DMS153 treated with DMSO at 0.1 percent for 48 hours (cell line): ENCODE results near the gene STARD8.
"Not testable (repeated sequence)": the region's sequence is repeated elsewhere in the genome, so short reads cannot be mapped to it uniquely, and the experiment has no call there.

Source experiments
- DNase-seq: peaks from one replicate; lab custom pipeline; 2025; ENCODE audit not compliant: unreplicated experiment; lab: John Stamatoyannopoulos, UW

The STARD8 gene

DNA sequence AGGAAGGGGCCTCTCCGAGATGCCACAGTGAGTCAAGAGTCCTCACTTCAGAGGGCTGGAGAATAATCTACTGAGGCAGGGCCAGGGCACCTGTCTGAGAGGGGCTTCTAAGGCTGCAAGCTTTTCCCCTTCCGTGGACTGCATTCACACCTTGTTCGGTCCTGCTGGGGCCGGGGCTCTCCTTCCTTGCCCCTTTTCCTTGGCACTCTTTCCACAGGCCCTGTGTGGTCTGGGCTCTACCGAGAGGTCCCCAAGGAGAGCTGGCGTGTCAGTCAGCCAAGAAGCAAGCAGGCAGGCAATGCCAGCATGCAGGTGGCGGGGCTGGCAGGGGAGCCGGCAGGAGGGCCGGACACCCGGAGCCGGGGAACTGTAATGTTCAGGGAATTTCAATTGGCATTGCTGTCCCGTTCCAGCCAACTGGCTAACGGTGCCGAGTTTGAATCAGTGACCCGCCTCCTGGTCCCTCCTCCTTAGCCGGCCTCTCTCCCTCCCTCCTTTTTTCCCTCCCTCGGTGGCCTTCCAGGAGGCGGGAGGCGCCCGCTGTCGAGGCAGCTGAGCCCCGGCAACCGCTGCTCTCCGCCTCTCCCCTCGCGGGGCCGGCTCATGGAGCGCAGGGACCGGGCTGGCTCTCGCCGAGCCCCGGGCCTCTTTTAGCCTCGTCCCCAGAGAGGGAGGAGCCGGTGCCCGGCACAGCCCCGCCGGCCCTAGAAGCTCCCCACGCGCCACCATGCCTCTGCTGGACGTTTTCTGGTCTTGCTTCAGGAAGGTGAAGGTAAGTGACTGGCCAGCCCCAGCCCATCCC is at the start of gene STARD8:
Gene STARD8 (plus strand): TSS at position 511 of the 802 bp plus-strand sequence. CDS start 217 bp downstream, at position 728.
- no peak for DNase-seq

- no peak for DNase-seq
These were observed 48.6 kb upstream of the STARD8 start for GRCh38 chrX:68598841-68599240.

GRCh38 chrX:68599256-68600152 is 48.0 kb upstream of the STARD8 start:
- no peak for DNase-seq

DNA sequence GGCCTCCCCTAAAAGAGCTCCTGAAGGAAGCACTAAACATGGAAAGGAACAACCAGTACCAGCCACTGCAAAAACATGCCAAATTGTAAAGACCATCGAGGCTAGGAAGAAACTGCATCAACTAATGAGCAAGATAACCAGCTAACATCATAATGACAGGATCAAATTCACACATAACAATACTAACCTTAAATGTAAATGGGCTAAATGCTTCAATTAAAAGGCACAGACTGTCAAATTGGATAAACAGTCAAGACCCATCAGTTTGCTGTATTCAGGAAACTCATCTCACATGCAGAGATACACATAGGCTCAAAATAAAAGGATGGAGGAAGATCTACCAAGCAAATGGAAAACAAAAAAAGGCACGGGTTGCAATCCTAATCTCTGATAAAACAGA is 43.2 kb upstream of the STARD8 start:
- DNase-seq: not testable (repeated sequence)

DNA sequence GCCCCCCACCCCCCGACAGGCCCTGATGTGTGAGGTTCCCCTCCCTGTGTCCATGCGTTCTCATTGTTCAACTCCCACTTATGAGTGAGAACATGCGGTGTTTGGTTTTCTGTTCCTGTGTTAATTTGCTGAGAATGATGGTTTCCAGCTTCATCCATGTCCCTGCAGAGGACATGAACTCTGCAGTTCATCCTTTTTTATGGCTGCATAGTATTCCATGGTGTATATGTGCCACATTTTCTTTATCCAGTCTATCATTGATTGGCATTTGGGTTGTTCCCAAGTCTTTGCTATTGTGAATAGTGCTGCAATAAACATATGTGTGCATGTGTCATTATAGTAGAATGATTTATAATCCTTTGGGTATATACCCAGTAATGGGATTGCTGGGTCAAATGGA is 32.7 kb upstream of the STARD8 start:
- not testable (repeated sequence) for DNase-seq

- DNase-seq: no peak
These were observed 19.5 kb upstream of the STARD8 start for GRCh38 chrX:68627986-68628385.

DNA sequence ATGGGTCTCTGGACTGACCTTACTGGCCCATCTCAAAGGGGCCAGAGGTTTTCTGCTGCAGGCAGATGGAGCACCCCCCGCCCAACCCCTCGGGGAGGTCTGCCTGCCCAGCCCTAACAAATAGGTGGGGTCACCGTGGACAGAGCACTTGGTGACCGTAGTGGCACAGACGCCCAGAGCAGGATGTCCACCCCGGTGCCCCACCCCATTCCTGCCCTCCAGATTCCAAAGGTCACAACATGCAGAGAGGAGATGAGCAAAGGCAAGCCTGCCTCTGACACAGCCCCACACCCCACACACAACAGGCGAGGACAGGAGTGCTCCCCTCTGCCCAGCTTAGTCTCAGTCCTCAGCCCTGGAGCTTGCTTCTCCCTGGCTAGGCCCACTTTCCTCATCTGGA is 17.5 kb upstream of the STARD8 start:
- not testable (repeated sequence) for DNase-seq

DNA sequence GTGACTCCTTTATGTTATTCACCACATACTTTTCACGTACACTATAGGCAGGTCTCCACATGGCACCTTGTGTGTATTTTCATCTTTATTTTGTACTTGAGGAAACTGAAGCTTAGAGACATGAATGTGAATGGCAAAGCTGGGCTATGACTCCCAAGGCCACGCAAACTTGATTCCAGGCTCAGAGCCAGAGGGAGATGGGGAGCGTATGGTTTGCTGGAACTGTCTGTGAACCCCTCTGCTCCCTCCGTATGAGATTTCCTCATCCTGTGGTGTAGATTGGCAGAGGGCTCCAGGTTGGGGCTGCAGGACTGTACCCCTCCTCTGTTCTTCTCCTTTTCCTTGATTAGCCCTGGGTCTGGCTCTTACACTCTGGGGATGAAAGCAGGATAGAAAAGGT is 16.1 kb upstream of the STARD8 start:
- DNase-seq: no peak

GRCh38 chrX:68632491-68632890 is 15.0 kb upstream of the STARD8 start:
- no peak for DNase-seq

- no peak for DNase-seq
These were observed 13.5 kb upstream of the STARD8 start for GRCh38 chrX:68633981-68634380.

- DNase-seq: no peak
These were observed 12.7 kb upstream of the STARD8 start for GRCh38 chrX:68634649-68635227.

GRCh38 chrX:68640661-68641060 is 6.8 kb upstream of the STARD8 start:
- no peak for DNase-seq

DNA sequence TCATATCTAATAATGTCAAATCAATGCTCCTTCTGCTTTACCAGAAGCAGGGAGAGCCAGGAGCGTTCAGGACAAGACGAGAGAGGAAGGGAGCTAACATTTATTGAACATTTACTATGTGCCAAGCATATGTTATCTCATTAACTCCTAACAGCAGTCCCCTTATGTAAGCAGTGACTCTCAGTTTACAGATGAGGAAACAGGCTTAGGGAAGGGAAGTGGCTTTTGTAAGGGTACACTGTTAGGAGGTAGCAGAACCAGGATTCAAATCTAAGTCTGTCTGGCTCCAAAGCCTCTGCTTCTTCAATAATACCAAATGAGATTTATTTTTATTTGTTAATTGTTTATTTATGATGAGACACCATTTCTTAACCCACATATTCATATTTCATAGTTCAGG is 2.6 kb upstream of the STARD8 start:
- DNase-seq: no peak

DNA sequence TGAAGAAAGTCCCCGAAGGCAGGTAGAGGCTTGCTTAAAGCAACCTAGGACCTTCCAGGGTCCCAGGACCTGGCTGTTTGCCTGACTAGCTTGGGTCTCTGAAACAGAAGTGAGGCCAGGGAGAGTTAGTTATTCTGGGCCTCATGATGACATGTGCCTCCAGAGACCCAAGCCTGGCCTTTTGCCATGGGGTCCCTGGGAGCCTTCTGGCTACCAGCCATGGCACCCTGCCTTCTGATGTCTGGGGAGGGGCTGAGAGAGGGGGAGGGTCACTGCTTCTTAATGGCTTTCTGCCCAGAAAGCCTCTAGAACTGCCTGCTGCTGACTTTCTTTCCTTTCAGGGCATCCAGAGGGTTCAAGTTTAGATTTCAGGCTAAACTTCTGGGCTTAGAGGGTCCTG is 1.0 kb upstream of the STARD8 start:
- no peak for DNase-seq

DNA sequence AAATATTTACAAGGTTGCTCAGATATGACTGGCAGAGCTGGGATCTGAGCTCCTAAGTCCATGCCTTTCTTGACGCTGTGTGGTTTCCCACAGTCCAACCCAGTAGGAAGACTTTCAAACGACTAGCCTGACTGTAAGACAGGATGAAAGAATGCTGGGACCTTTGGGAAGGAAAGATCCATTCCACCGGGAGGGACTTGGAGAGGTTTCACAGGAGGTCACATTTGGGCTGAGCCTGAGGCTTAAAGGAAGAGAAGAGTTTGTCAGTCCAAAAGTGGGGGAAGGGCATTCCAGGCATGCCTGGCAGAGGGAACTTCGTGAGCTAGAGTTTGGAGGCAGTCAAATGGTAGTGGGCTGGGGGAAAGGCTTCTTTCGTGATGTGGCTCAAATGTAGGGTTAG is 1.5 kb downstream of the STARD8 start:
- DNase-seq: no peak

DNA sequence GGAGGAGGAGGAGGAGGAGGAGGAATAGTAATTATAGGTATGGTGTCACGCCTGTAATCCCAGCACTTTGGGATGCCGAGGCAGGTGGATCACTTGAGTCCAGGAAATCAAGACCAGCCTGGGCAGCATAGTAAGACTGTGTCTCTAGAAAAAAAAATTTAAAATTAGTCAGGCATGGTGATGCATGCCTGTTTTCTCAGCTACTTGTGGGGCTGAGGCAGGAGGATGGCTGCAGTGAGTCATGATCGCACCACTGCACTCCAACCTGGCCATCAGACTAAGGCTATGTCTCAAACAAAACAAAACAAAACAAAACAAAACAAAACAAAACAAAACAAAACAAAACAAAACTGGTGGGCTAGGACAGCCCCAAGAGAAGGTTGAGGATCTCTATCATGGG is 3.0 kb downstream of the STARD8 start:
- no peak for DNase-seq

DNA sequence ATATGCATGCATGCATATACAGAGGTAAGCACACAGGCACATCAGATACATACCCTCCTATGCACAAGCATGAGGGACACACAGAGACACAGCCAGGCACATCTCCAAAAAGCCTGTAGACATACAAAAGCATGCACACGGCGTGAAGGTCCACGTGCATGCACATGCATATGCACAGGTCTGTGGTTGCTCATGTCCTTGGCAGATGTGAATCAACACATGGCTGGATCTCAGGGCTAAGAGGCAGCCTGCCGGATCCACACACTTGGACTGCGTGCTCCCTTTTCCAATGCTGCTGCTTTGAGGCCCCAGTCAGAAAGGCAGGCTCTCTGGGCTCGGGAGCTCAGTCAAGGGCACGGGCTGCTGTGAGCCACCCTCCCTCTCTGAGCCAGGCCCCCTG is 3.6 kb downstream of the STARD8 start:
- no peak for DNase-seq

DNA sequence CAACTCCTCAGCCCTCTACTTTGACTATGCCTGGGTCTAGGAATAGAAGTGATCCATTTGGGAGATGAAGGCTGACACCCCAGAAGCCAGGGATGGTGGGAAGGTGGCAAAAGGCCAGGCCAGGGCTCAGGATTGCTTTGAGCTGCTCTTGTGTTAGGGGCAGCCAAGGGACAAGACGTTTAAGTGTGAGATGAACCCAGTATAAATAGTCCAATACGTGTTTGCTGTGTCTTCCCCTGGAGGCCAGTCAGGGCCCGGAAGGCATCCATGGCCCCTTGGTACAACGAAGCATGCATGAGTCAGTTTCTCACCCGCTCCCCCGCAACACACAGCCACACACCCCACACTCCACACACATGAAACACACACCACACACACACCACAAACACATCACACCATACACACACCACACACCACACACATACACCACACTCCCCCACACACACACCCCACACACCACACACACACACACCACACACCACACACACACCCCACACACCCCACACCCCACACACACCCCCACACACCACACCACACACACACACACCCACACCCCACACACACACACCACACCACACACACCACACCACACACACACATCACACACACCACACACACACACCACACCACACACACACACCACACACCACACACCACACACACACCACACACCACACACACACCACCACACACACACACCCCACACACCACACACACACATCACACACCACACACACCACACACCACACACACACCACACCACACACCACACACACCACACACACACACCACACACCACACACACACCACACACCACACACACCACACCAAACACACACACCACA is 5.1 kb downstream of the STARD8 start:
- DNase-seq: no peak

DNA sequence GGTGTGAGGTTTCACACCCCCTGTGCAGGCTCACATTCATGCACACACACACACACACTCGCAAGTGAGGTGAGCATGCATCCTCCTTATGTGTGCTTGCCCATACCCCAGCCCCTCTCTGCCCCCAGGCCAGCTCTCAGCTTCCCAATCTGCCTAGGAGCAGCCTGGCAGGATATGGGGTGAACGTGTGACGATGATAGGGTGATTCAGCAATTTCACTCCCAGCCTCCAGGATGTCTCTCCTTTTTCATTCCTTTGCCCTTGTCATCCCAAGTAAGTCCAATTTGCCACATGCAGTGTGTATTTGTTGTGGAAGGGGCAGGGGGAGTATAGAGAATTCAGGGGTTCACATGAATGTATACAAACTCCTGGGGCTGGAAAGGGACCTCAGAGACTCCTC is 7.2 kb downstream of the STARD8 start:
- no peak for DNase-seq

- DNase-seq: not testable (repeated sequence)
These were observed 9.0 kb downstream of the STARD8 start for GRCh38 chrX:68656473-68656872.

DNA sequence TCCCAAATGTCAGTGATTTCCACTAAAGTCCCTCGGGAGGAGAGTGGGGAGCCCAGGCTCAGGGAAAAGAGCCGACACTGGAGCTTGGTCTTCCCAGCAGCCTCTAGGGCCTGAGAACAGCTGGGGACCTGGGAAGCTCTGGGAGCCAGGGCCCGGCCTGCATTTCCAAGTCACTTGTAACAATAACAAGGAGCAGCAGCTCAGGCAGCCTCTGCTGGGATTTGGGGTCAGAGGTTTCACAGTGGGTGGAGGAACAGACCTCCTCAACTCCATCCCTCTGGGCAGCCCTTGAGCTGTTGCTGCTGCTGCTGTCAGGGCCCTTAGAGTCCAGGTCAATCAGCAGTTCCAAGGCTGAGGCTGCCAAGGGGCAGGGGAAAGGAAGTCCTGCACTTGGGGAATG is 11.1 kb downstream of the STARD8 start:
- no peak for DNase-seq
